ENCODE results near the gene IL22RA1.

IL22RA1 gene

GRCh38 chr1:24136956-24137539, 5.9 kb downstream of the IL22RA1 start:
- DNase-seq: no peak

DNA sequence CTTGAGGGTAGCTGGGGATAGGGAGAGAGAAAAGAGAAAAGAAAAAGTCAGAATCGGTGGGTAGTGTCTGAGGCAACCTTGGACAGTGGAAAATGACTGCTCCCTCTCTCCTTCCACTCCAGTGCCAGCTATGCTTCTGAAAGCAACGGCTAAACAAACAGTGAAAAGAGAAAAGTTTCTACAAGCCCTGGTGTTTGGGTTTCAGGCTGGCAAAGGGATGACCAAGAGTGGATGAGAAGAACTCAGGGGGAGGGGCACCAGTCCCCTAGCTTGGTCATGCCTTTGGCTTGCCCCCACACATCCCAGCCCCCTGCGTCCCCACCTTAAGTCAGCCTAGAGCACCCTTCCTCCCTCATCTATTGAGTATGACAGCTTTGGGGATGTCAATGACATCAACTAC, 8.6 kb downstream of the IL22RA1 start:
- DNase-seq: no peak

DNA sequence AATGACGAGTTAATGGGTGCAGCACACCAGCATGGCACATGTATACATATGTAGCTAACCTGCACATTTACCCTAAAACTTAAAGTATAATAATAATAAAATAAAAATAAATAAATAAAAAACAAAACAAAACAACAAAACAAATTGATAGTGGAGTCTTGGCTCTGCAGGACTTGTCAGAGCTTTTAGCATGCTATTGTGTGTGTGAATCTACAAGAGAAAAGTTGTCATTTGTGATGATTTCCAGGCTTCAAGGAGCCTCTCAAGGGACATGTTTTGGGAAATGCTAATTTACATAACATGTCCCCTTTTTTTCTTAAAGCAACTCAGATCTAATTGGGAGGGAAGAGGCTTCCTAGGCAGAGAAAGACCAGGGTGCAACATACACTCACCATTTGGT, 9.1 kb downstream of the IL22RA1 start:
- no peak for DNase-seq

DNA sequence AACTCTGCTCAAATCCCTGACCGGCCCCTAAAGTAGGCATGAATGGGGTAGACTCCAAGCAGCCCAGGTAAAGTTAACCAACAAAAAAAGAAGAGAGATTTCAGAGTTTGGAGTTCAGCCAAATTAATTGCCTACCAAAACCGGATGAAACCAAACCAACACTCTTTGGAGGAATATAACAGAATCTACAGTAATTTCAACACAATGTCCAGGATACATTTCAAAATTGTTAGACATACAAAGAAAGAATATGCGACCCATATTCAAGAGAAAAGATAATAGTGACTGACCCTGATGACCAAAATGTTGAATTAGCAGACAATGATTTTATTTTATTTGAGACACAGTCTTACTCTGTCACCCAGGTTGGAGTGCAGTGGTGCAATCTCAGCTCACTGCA, 12.6 kb downstream of the IL22RA1 start:
- no peak for DNase-seq

- DNase-seq: no peak
Measured at GRCh38 chr1:24127801-24128363, 15.1 kb downstream of the IL22RA1 start.

GRCh38 chr1:24127134-24127800, 15.7 kb downstream of the IL22RA1 start:
- no peak for DNase-seq

GRCh38 chr1:24126672-24127023, 16.3 kb downstream of the IL22RA1 start:
- no peak for DNase-seq

- DNase-seq: no peak
Measured at GRCh38 chr1:24126018-24126671, 16.8 kb downstream of the IL22RA1 start.

- no peak for DNase-seq
Measured at GRCh38 chr1:24125456-24125855, 17.5 kb downstream of the IL22RA1 start.

DNA sequence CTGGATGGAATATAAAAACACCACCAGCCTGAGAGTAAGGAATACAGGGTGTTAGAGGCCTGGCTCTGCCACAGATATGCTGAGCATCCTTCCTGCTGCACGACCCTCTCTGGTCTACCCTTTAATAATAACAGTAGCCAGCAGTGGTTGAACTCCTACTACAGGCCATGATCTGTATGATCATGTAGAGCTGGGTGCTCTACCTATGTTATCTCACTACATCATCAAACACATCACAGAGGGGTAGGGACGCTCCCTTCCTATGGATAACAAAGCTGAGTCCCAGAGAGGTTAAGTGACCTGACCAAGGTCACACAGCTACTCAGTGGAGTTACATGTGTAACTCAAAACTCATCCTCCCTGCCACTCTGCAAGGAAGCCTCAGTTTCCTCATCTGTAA, 18.0 kb downstream of the IL22RA1 start:
- DNase-seq: no peak

GRCh38 chr1:24123611-24124010, 19.3 kb downstream of the IL22RA1 start:
- no peak for DNase-seq

DNA sequence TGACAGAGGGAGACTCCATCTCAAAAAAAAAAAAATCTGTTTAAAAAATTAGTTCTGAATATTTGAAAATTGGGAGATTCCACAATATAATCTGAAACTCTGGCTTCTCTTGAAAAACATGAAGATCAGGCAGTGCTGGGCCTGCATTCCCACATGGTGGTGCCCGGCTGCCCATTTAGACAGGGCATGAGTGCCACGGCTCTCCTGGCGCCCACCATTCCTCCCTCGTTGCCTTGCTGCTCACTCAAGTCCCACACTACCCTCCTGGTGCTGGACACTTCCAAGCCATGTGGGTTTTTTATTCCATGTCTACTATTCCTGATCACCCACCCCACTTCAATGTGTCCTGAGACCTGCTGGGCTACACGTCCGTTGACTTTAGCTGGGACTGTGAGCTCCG, 20.2 kb downstream of the IL22RA1 start:
- no peak for DNase-seq

- DNase-seq: no peak
Measured at GRCh38 chr1:24121406-24121805, 21.5 kb downstream of the IL22RA1 start.

- DNase-seq: no peak
Measured at GRCh38 chr1:24120965-24121364, 22.0 kb downstream of the IL22RA1 start.

DNA sequence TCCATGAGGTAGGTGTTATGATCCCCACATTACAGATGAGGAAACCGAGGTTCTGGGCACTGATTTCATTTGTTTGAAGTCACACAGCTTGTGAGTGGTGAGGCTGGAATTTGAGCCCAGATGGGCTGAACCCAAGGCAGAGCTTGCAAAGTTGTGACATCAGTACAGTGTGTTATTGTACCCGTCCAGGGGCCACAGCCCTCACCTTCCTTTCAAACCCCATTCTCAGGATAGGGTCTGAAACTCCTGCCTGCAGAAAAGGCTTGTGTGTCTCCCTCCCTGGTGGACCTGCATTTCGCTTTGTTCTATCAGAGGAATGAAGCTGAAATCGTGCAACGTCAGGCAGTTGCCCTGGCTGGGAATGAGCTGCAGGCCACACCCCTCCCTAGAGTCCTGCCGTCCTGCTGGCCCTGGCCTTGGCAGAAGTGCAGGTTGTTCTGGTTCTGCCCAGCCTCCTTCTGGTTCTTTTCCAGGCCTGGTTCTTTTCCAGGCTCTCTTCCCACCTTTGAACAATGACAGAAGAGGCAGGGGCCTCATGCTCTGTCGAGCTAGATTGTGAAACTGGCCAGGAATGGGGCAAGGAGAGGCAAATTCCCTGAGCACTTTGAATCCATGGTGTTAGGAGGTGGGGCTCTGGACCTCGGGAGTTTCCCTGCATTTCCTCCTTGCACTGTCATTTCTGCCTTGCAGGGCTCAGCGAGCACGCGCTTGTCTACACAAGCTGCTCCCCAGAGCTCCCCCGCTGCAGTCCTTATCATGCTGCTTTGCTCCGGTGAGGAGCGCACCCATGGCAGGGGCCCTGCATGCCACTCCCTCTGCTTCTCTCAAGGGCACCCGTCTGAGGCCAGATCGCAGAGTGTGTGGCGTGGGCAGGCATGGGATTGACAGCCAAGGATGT, 22.8 kb downstream of the IL22RA1 start:
- DNase-seq: no peak

DNA sequence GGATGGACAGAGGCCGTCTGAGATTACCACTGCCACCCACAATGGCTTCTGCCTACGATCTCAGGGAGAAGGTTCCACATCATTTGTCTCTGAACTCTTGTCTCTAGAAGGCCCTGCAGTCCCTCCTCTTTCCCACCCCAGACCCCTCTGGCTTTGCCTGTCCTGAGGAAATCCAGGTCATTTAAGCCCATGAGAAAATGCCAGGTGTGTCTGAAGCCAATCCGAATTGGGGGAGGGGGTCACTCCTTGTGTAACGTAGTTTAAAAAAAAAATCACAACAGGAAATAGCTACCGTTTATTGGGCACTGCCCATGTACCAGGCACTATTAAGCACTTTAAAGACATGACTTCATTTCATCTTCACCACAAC, 23.5 kb downstream of the IL22RA1 start:
- DNase-seq: no peak

- no peak for DNase-seq
Measured at GRCh38 chr1:24118410-24119242, 24.3 kb downstream of the IL22RA1 start.

DNA sequence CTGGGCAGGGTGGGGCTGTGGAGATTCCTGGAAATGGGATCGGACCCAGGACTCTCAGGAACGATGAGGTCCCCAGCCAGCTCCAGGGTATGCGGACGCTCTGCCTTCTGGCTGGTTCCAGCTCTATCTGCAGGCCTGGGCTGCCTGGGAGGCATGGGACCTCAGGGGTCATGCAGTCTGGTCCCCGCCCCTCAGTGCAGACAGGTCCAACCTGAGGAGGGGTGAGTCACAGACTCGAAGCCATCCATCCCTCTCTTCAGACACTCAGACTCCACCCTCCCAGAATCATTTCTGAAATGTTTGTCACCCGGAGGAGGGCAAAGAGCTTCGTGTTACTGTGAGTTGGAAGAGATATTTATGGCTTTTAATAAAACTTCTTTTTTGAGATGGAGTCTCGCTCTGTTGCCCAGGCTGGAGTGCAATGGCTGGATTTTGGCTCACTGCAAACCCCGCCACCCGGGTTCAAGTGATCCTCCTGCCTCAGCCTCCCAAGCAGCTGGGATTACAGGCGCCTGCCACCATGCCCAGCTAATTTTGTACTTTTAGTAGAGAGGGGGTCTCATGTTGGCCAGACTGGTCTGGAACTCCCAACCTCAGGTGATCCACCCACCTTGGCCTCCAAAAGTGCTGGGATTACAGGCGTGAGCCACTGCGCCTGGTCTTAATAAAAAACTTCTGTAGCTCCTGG, 25.1 kb downstream of the IL22RA1 start:
- no peak for DNase-seq

DNA sequence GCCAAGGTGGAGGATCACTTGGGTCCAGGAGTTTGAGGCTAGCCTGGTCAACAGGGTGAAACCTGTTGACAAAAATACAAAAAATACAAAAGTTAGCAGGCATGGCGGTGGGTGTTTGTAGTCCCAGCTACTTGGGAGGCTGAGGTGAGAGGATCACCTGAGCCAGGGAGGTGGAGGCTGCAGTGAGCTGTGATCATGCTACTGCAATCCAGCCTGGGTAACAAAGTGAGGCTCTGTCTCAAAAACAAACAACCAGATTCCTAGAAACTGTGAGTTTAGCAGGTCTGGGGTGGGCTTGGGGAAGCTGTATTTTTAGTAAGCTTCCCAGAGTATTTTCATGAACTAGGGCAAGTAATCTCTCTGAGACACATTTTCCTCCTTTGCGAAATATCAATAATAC, 25.8 kb downstream of the IL22RA1 start:
- DNase-seq: no peak

DNA sequence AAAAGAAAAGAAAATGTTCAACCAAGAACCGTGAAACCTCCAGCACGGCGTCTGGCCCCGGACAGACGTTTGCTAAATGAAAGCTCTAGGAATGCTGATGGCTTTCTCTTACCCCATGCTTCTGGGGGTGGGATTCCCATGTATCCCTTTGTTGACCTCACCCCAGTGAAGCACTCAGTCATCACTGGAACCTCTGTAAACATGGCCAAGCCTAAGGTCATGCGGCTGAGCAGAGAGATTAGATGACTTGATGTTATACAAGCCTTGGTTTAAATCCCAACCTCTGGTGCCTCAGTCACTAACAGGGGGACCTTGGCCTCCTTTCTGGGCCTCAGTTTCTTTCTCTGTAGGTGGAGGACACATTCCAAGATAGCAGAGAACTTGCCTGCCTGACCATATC, 28.2 kb downstream of the IL22RA1 start:
- no peak for DNase-seq

DNA sequence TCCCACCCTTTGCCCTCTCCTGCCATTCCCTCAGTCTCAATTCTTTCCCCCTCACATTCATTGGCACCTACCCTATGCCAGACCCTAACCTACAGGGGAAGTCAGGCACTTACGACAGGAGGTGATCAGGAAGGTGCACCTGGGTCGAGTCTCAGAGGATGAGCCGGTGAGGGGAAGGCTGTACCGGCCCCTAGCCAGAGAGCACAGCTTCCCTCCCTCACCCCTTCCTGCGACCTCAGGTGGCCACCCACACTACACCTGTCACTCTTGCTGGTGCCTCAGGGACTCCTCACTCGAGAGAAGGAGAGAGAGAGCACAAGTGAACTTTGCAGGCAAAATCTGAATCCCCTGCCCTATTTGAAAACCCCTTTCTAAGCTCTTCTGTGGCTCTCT, 29.3 kb downstream of the IL22RA1 start:
- no peak for DNase-seq

Measured in NCI-H187 treated with DMSO at 0.1 percent for 48 hours (cell line).